ENCODE data around the gene TWSG1. TPM values are rescaled to one million over a fixed set of nuclear protein-coding genes. Genes with fewer than 3 reads are reported as not detected.
"Not testable (repeated sequence)": the region's sequence is repeated elsewhere in the genome, so short reads cannot be mapped to it uniquely, and the experiment has no call there.

The TWSG1 gene
- polyA plus RNA-seq, 10 donors = 49.9 to 102 (median 68.1) TPM

GRCh38 chr18:9421096-9421900 lies 86.7 kb downstream of the TWSG1 start:
- peak in 1 of 3 donors; percentile 69 for DNase-seq

- DNase-seq = no peak
Measured at GRCh38 chr18:9421901-9422327, 87.3 kb downstream of the TWSG1 start.

- DNase-seq = no peak
Measured at GRCh38 chr18:9422816-9423519, 88.4 kb downstream of the TWSG1 start.

GRCh38 chr18:9423648-9424047 lies 89.1 kb downstream of the TWSG1 start:
- not testable (repeated sequence) for DNase-seq

- not testable (repeated sequence) for DNase-seq
Measured at GRCh38 chr18:9424235-9424634, 89.7 kb downstream of the TWSG1 start.

GRCh38 chr18:9426753-9427152 lies 92.2 kb downstream of the TWSG1 start:
- DNase-seq = no peak

GRCh38 chr18:9428301-9428706 lies 93.7 kb downstream of the TWSG1 start:
- no peak for DNase-seq

- DNase-seq = no peak
Measured at GRCh38 chr18:9428862-9429661, 94.5 kb downstream of the TWSG1 start.

GRCh38 chr18:9429662-9429993 lies 95.1 kb downstream of the TWSG1 start:
- DNase-seq = peak in 1 of 3 donors; percentile 23

- not testable (repeated sequence) for DNase-seq
Measured at GRCh38 chr18:9430315-9430714, 95.7 kb downstream of the TWSG1 start.

- no peak for DNase-seq
Measured at GRCh38 chr18:9431296-9431695, 96.7 kb downstream of the TWSG1 start.

GRCh38 chr18:9433122-9433521 lies 98.5 kb downstream of the TWSG1 start:
- DNase-seq = peak in 1 of 3 donors; percentile 41

GRCh38 chr18:9433671-9434121 lies 99.1 kb downstream of the TWSG1 start:
- peak in 2 of 3 donors; percentile 62 to 69 for DNase-seq

GRCh38 chr18:9434122-9434701 lies 99.6 kb downstream of the TWSG1 start:
- peak in 1 of 3 donors; percentile 88 for DNase-seq

- peak in 1 of 3 donors; percentile 49 for DNase-seq
Measured at GRCh38 chr18:9435041-9435440, 100.5 kb downstream of the TWSG1 start.

GRCh38 chr18:9436206-9436929 lies 101.8 kb downstream of the TWSG1 start:
- peak in 1 of 3 donors; percentile 57 for DNase-seq

- peak; percentile 82 to 93 (median 87) for DNase-seq
Measured at GRCh38 chr18:9437021-9437437, 102.5 kb downstream of the TWSG1 start.

- DNase-seq = peak in 1 of 3 donors; percentile 23
Measured at GRCh38 chr18:9437672-9438071, 103.1 kb downstream of the TWSG1 start.

GRCh38 chr18:9441061-9441460 lies 106.5 kb downstream of the TWSG1 start:
- no peak for DNase-seq

- no peak for DNase-seq
Measured at GRCh38 chr18:9444549-9444948, 110.0 kb downstream of the TWSG1 start.

GRCh38 chr18:9446839-9447238 lies 112.3 kb downstream of the TWSG1 start:
- no peak for DNase-seq

All from muscle of back (tissue), 11 donors.